HPDE6-E6E7 (cell line): Measurements from ENCODE around the gene LGALS3BP.
A peak's percentile ranks its signal among the peaks of the same experiment; 100 is the strongest.

Source experiments
- DNase-seq: peaks from one replicate; pipeline ENCODE4 v3.0.0; 2011; ENCODE audit warnings: missing footprints; ENCODE audit errors: extremely low spot score

LGALS3BP gene

GRCh38 chr17:79014158-79014758 lies 34.5 kb upstream of the LGALS3BP start:
- no peak for DNase-seq

GRCh38 chr17:79012563-79013134 lies 32.9 kb upstream of the LGALS3BP start:
- DNase-seq: no peak

GRCh38 chr17:79011451-79012147 lies 31.9 kb upstream of the LGALS3BP start:
- no peak for DNase-seq

GRCh38 chr17:79010304-79010646 lies 30.6 kb upstream of the LGALS3BP start:
- no peak for DNase-seq

- peak; percentile 87 for DNase-seq
Measured at GRCh38 chr17:79009397-79010303, 29.9 kb upstream of the LGALS3BP start, which contains the start of gene CANT1. TSS of gene CANT1 (minus strand) at chr17:79009764. CDS start at chr17:78997622, 12,142 bp downstream.

- DNase-seq: no peak
Measured at GRCh38 chr17:79008666-79009387, 29.1 kb upstream of the LGALS3BP start.

- DNase-seq: no peak
Measured at GRCh38 chr17:79007504-79008381, 28.0 kb upstream of the LGALS3BP start.

- no peak for DNase-seq
Measured at GRCh38 chr17:79006794-79007503, 27.2 kb upstream of the LGALS3BP start.

- no peak for DNase-seq
Measured at GRCh38 chr17:79006046-79006445, 26.3 kb upstream of the LGALS3BP start.

GRCh38 chr17:79005063-79005861 lies 25.5 kb upstream of the LGALS3BP start:
- DNase-seq: peak; percentile 67

GRCh38 chr17:79003661-79004411 lies 24.1 kb upstream of the LGALS3BP start:
- no peak for DNase-seq

- DNase-seq: no peak
Measured at GRCh38 chr17:79002796-79003593, 23.3 kb upstream of the LGALS3BP start.

- no peak for DNase-seq
Measured at GRCh38 chr17:79002291-79002690, 22.6 kb upstream of the LGALS3BP start.

- no peak for DNase-seq
Measured at GRCh38 chr17:79001190-79002020, 21.7 kb upstream of the LGALS3BP start.

- no peak for DNase-seq
Measured at GRCh38 chr17:79000396-79001189, 20.9 kb upstream of the LGALS3BP start.

GRCh38 chr17:78999947-79000395 lies 20.2 kb upstream of the LGALS3BP start:
- DNase-seq: no peak
